A549 (cell line): ENCODE results near the gene CYP19A1. TPM values are rescaled to one million over a fixed set of nuclear protein-coding genes. Genes with fewer than 3 reads are reported as not detected.
A peak's percentile ranks its signal among the peaks of the same experiment; 100 is the strongest.

ENCODE experiments used
- ATAC-seq, 2 experiments: fragments of 200-7000 bp in 1 of 2; fragments of >200 bp in 1 of 2; cut with Nextera tagmentation in 1 of 2; cut with Tn5 transposase in 1 of 2; 3 replicates each; pipeline versions ENCODE4 v1.8.0 to v1.9.1; 2018 to 2020; ENCODE audit warnings: mild to moderate bottlenecking in 1 of 2, moderate library complexity in 1 of 2
- CTCF ChIA-PET: fragments of 300-600 bp; sonication (Branson Sonifier 250); formaldehyde crosslinking; extraction: SDS; loops from one replicate; lab custom pipeline; 2021; ENCODE audit warnings: antibody characterized with exemption, inconsistent platforms; lab: Yijun Ruan, JAX
- POLR2A ChIA-PET: fragments of 350-600 bp; formaldehyde crosslinking; extraction: SDS; loops from one replicate; lab custom pipeline; 2021; ENCODE audit warnings: antibody characterized with exemption, inconsistent platforms; lab: Yijun Ruan, JAX
- DNase-seq, 2 experiments: peaks; one replicate each; pipeline versions ENCODE4 v3.0.0 to v3.0.0-alpha.2; 2011 to 2016; ENCODE audit warnings: low read depth in 1 of 2, low spot score in 1 of 2
- FAIRE-seq: peaks from 2 replicates; lab custom pipeline; 2011; peaks lifted over from hg19 to GRCh38; lab: Jason Lieb, UNC
- H3K27ac ChIP-seq, 2 experiments: fragments of >200 bp; sonication (Bioruptor Twin); formaldehyde crosslinking; 3 replicates each; pipeline ENCODE4 v1.5.1; 2016 to 2017
- H3K4me1 ChIP-seq: fragments of >200 bp; sonication (Bioruptor Twin); formaldehyde crosslinking; 3 replicates; pipeline ENCODE4 v1.6.1; 2016
- H3K4me2 ChIP-seq: fragments of >200 bp; sonication (Bioruptor Twin); formaldehyde crosslinking; 3 replicates; pipeline ENCODE4 v1.6.1; 2016
- H3K4me3 ChIP-seq: fragments of >200 bp; sonication (Bioruptor Twin); formaldehyde crosslinking; 3 replicates; pipeline ENCODE4 v1.5.1; 2016
- H3K9me3 ChIP-seq: fragments of >200 bp; sonication (Bioruptor Twin); formaldehyde crosslinking; 3 replicates; pipeline ENCODE4 v1.6.1; 2016
- BHLHE40 ChIP-seq: IDR thresholded peaks from 2 replicates; pipeline ENCODE4 v1.6.1; 2012; ENCODE audit warnings: low read depth, low read length, inconsistent platforms
- CHD2 ChIP-seq: fragments of 150-350 bp; IDR thresholded peaks from 2 replicates; pipeline ENCODE4 v1.6.1; 2014; ENCODE audit warnings: low read length; ENCODE audit not compliant: partially characterized antibody
- EHF ChIP-seq: fragments of 250-450 bp; sonication (Bioruptor Pico); IDR thresholded peaks from 2 replicates; pipeline ENCODE4 v1.5.0; 2020; ENCODE audit warnings: mild to moderate bottlenecking
- EP300 ChIP-seq, 2 experiments: fragments of >200 bp; sonication (Bioruptor Twin); formaldehyde crosslinking; IDR thresholded peaks; 2 replicates in 1 of 2; 3 replicates in 1 of 2; pipeline ENCODE4 v1.6.1; 2016 to 2017
- FOSB ChIP-seq: fragments of 250-450 bp; sonication (Bioruptor Pico); IDR thresholded peaks from 2 replicates; pipeline ENCODE4 v1.5.0; 2020; ENCODE audit warnings: mild to moderate bottlenecking, moderate library complexity
- FOXS1 ChIP-seq: fragments of 250-450 bp; sonication (Bioruptor Pico); IDR thresholded peaks from 2 replicates; pipeline ENCODE4 v1.5.0; 2020; ENCODE audit warnings: mild to moderate bottlenecking, moderate library complexity
- HEYL ChIP-seq: fragments of 250-450 bp; sonication (Bioruptor Pico); IDR thresholded peaks from 2 replicates; pipeline ENCODE4 v1.8.0; 2021; ENCODE audit warnings: mild to moderate bottlenecking, moderate library complexity
- HOXA7 ChIP-seq: fragments of 250-450 bp; sonication (Bioruptor Pico); IDR thresholded peaks from 2 replicates; pipeline ENCODE4 v1.5.0; 2020; ENCODE audit warnings: mild to moderate bottlenecking, moderate library complexity
- NFE2L2 ChIP-seq: fragments of 150-350 bp; conservative IDR thresholded peaks from 2 replicates; pipeline ENCODE4 v1.6.1; 2014; ENCODE audit warnings: low read length
- POLR2AphosphoS2 ChIP-seq: conservative IDR thresholded peaks from 2 replicates; pipeline ENCODE4 v1.6.1; 2012; ENCODE audit warnings: low read length, improper control_type of control experiment, inconsistent platforms
- RAD21 ChIP-seq, 2 experiments: fragments of >200 bp in 1 of 2; sonication (Bioruptor Twin) in 1 of 2; formaldehyde crosslinking in 1 of 2; IDR thresholded peaks in 1 of 2; conservative IDR thresholded peaks in 1 of 2; 2 replicates in 1 of 2; 3 replicates in 1 of 2; pipeline ENCODE4 v1.6.1; 2012 to 2018; ENCODE audit warnings: inconsistent platforms in 1 of 2
- RARB ChIP-seq: fragments of 250-450 bp; sonication (Bioruptor Pico); IDR thresholded peaks from 2 replicates; pipeline ENCODE4 v1.8.0; 2021; ENCODE audit warnings: mild to moderate bottlenecking, moderate library complexity
- RCOR1 ChIP-seq: fragments of 150-350 bp; IDR thresholded peaks from 2 replicates; pipeline ENCODE4 v1.6.1; 2014; ENCODE audit warnings: antibody characterized with exemption, low read length, low read depth
- RNF2 ChIP-seq: fragments of 200-600 bp; sonication (generic); IDR thresholded peaks from 2 replicates; pipeline ENCODE4 v1.6.1; 2016; ENCODE audit warnings: low read depth, mild to moderate bottlenecking, antibody characterized with exemption, moderate library complexity, borderline replicate concordance
- SREBF2 ChIP-seq: fragments of 450-650 bp; IDR thresholded peaks from 2 replicates; pipeline ENCODE4 v1.6.1; 2014; ENCODE audit warnings: mild to moderate bottlenecking, moderate library complexity
- TFCP2L1 ChIP-seq: fragments of 250-450 bp; sonication (Bioruptor Pico); IDR thresholded peaks from 2 replicates; pipeline ENCODE4 v1.5.0; 2021; ENCODE audit warnings: mild to moderate bottlenecking
- ZC3H11A ChIP-seq: fragments of 450-650 bp; IDR thresholded peaks from 2 replicates; pipeline ENCODE4 v1.6.1; 2014; ENCODE audit warnings: antibody characterized with exemption, mild to moderate bottlenecking
- ZSCAN20 ChIP-seq: fragments of 250-450 bp; sonication (Bioruptor Pico); IDR thresholded peaks from 2 replicates; pipeline ENCODE4 v1.8.0; 2022; ENCODE audit warnings: mild to moderate bottlenecking, moderate library complexity
- whole genome bisulfite sequencing: methylation state at CpG from one replicate; pipeline ENCODE4 v1.1.6; 2017; ENCODE audit errors: missing lambda C conversion rate; 5-methylcytosine and 5-hydroxymethylcytosine counted together
- polyA plus RNA-seq, 4 experiments: library from polyadenylated mRNA; depleted of rRNA in 3 of 4; stranded (reverse); fragments of >200 nt; fragmentation: RNase III in 1 of 4; extraction: RNeasy Plus Mini Kit Qiagen cat#74134 plus additional on column Dnase treatment in 1 of 4; gene quantifications; 2 replicates in 3 of 4; 3 replicates in 1 of 4; pipeline ENCODE4 v1.2.3, GENCODE V29; 2011 to 2017
- TF ChIP-seq, protein P1 (sequence below): fragments of >200 bp; sonication (Bioruptor Twin); formaldehyde crosslinking; IDR thresholded peaks from 2 replicates; pipeline ENCODE4 v1.6.1; 2016
- TF ChIP-seq, protein P2 (sequence below): fragments of 450-650 bp; IDR thresholded peaks from 2 replicates; pipeline ENCODE4 v1.6.1; 2014; ENCODE audit warnings: antibody characterized with exemption
- TF ChIP-seq, protein P3 (sequence below): fragments of 150-350 bp; IDR thresholded peaks from 2 replicates; pipeline ENCODE4 v1.6.1; 2014; ENCODE audit warnings: low read depth, mild to moderate bottlenecking, low read length
- TF ChIP-seq, protein P4 (sequence below): IDR thresholded peaks from 2 replicates; pipeline ENCODE4 v1.6.1; 2012
- TF ChIP-seq, protein P5 (sequence below): fragments of >200 bp; sonication (Bioruptor Twin); formaldehyde crosslinking; IDR thresholded peaks from 3 replicates; pipeline ENCODE4 v1.6.1; 2016
- TF ChIP-seq, protein P6 (sequence below): fragments of 250-450 bp; sonication (Bioruptor Pico); IDR thresholded peaks from 2 replicates; pipeline ENCODE4 v1.5.0; 2020; ENCODE audit warnings: low read depth, mild to moderate bottlenecking, moderate library complexity
- TF ChIP-seq, protein P7 (sequence below): fragments of >200 bp; sonication (Bioruptor Twin); formaldehyde crosslinking; IDR thresholded peaks from 3 replicates; pipeline ENCODE4 v1.5.1; 2016

CYP19A1 gene
- polyA plus RNA-seq, 2 of the 4 experiments (the other 2 are of a cell fraction): 0.36 TPM; not detected in 1

DNA sequence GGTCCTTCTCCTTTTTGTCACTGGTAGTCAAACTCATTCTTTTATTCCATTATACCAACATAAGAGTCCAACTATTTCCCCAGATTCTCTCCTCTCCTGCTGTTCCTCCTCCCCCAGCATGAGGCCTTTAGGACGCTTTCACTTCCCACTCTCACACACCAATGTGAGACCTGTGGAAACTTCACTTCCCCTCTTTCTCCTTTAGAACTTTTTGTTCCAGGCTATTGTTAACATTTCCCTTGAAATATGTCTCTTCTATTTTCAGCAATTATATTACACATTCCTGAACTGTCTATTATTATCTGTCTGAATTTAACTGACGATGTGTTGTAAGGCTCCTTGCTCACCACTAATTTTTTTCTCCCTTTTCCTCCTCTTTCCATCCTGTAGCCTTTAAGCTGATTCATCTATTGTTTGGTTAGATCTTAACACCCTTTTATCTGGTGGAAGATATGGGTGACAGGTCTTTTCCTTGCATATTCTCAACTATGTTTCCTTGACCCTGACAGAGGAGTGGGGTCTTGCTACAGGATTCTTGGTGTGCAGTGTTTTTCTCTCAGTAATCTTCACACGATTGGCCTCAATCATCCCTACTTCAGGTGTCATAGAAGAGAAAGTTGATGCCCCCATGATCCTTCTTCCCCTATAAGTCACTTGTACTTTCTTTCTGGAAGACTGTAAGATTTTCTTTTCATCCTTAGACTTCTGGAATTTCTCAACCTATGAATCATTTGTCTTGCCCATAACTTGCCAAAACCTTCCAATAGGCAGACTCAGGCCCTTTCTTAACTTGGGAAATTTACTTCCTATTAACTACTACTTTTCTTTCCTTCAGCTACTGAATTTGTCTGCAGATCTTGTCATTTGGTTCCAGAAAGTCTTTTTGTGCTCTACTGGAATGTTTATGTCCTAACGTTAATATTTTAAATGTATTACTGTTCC is 5.9 kb downstream of the CYP19A1 start:
- H3K27ac ChIP-seq: no peak overlapping the region
- peak overlapping the region; percentile 2; the same call in 2 of the 3 replicates for H3K4me2 ChIP-seq
- peaks cover 15% of the 10 kb centered on the region; the same call in 1 of the 3 replicates for H3K4me1 ChIP-seq
- H3K9me3 ChIP-seq: no peaks in the 10 kb centered on the region
- CTCF ChIA-PET: interaction anchor here (0.9 to 2.4 kb wide), 5 partner anchors 20 to 169 kb away, joined by 3 to 7 read pairs (median 3); no protein-coding TSS in a partner anchor
- no peak for ATAC-seq
- no peak for TF ChIP-seq SREBF2
- TF ChIP-seq, protein P1, sequence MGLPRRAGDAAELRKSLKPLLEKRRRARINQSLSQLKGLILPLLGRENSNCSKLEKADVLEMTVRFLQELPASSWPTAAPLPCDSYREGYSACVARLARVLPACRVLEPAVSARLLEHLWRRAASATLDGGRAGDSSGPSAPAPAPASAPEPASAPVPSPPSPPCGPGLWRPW: no peak
- TF ChIP-seq RCOR1: no peak
- TF ChIP-seq, protein P2, sequence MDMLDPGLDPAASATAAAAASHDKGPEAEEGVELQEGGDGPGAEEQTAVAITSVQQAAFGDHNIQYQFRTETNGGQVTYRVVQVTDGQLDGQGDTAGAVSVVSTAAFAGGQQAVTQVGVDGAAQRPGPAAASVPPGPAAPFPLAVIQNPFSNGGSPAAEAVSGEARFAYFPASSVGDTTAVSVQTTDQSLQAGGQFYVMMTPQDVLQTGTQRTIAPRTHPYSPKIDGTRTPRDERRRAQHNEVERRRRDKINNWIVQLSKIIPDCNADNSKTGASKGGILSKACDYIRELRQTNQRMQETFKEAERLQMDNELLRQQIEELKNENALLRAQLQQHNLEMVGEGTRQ: no peak
- TF ChIP-seq BHLHE40: no peak
- no peak for TF ChIP-seq NFE2L2
- TF ChIP-seq CHD2: no peak
- no peak for TF ChIP-seq RNF2
- no peak for DNase-seq
- 56% methylated on average over 4 of the region's 4 CpGs for WGBS
- POLR2A ChIA-PET: no interaction called here
- H3K4me3 ChIP-seq: no peak overlapping the region
- FAIRE-seq: peak; percentile 43

DNA sequence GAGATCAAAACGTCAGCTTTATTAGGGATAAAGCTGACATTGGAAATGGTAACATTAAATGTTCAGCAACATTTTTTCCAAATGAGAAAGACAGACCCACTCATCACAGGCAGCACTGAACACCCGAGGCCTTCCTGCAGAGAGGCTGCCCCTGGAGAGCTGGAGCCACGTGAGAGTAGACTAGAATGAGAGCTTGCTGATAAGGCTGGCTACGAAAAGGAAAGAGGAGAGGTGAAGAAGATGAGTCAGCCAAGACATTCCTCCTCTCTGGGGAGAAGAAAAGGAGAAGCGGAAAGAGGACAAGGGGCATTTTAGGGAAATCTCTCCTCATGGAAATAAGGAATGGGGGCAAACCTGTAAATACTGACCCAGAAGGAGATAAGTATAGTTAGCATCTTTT is 7.3 kb downstream of the CYP19A1 start:
- WGBS: 31% methylated on average over 5 of the region's 5 CpGs
- FAIRE-seq (no peak), ATAC-seq (no peak), DNase-seq (no peak)
- no peaks in the 10 kb centered on the region for H3K9me3 ChIP-seq
- no peak overlapping the region for H3K4me2 ChIP-seq
- CTCF ChIA-PET: interaction anchor here (1.0 to 1.2 kb wide), 3 partner anchors 22 to 168 kb away, joined by 3 read pairs; no protein-coding TSS in a partner anchor
- peaks cover 15% of the 10 kb centered on the region; the same call in 1 of the 3 replicates for H3K4me1 ChIP-seq
- TF ChIP-seq EHF (no peak), POLR2AphosphoS2 (no peak), FOXS1 (CRISPR knock-in tag) (no peak), ZSCAN20 (no peak), RAD21 (conservative IDR thresholded peaks at IDR 0.05 in 1 of 2, IDR thresholded peaks at IDR 0.05 in 1 of 2) (no peak), ZC3H11A (no peak), RARB (CRISPR knock-in tag) (no peak), EP300 (IDR thresholded peaks at IDR 0.05) (no peak)
- TF ChIP-seq, protein P1: no peak
- TF ChIP-seq, protein P3, sequence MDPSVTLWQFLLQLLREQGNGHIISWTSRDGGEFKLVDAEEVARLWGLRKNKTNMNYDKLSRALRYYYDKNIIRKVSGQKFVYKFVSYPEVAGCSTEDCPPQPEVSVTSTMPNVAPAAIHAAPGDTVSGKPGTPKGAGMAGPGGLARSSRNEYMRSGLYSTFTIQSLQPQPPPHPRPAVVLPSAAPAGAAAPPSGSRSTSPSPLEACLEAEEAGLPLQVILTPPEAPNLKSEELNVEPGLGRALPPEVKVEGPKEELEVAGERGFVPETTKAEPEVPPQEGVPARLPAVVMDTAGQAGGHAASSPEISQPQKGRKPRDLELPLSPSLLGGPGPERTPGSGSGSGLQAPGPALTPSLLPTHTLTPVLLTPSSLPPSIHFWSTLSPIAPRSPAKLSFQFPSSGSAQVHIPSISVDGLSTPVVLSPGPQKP: no peak
- TF ChIP-seq, protein P4, sequence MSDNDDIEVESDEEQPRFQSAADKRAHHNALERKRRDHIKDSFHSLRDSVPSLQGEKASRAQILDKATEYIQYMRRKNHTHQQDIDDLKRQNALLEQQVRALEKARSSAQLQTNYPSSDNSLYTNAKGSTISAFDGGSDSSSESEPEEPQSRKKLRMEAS: no peak
- POLR2A ChIA-PET: no interaction called here
- no peak overlapping the region for H3K4me3 ChIP-seq
- no peak overlapping the region for H3K27ac ChIP-seq

DNA sequence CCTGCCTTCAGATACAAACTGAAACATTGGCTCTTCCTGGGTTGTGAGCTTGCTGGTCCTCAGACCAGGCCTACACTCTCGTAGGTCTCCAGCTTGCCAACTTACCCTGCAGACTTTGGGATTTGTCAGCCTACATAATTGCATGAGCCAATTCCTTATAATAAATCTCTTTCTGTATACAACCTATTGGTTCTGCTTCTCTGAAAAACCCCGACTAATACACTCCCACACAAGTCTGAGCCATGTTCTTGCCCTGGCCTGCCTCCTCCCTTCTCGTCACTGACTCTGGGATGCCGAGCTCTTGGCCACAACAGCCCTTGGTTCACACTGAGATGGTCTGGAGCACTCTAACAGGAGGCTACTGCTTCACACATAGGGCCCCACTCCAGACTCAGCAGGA is 9.5 kb downstream of the CYP19A1 start:
- no peak overlapping the region for H3K27ac ChIP-seq
- H3K9me3 ChIP-seq: no peaks in the 10 kb centered on the region
- no peak overlapping the region for H3K4me2 ChIP-seq
- ChIA-PET CTCF (interaction anchor here (1.2 to 2.1 kb wide), 3 partner anchors 17 to 52 kb away, joined by 3 to 6 read pairs (median 3); no protein-coding TSS in a partner anchor), POLR2A (no interaction called here)
- no peak overlapping the region for H3K4me3 ChIP-seq
- 35% methylated on average over 4 of the region's 4 CpGs for WGBS
- ATAC-seq: no peak
- peaks cover 15% of the 10 kb centered on the region; the same call in 1 of the 3 replicates for H3K4me1 ChIP-seq
- FAIRE-seq: no peak
- no peak for DNase-seq
- TF ChIP-seq NFE2L2: no peak
- no peak for TF ChIP-seq EHF
- TF ChIP-seq, protein P4: no peak
- TF ChIP-seq, protein P5, sequence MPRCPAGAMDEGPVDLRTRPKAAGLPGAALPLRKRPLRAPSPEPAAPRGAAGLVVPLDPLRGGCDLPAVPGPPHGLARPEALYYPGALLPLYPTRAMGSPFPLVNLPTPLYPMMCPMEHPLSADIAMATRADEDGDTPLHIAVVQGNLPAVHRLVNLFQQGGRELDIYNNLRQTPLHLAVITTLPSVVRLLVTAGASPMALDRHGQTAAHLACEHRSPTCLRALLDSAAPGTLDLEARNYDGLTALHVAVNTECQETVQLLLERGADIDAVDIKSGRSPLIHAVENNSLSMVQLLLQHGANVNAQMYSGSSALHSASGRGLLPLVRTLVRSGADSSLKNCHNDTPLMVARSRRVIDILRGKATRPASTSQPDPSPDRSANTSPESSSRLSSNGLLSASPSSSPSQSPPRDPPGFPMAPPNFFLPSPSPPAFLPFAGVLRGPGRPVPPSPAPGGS: no peak
- TF ChIP-seq RARB (CRISPR knock-in tag): no peak
- TF ChIP-seq TFCP2L1 (CRISPR knock-in tag): no peak
- TF ChIP-seq, protein P6, sequence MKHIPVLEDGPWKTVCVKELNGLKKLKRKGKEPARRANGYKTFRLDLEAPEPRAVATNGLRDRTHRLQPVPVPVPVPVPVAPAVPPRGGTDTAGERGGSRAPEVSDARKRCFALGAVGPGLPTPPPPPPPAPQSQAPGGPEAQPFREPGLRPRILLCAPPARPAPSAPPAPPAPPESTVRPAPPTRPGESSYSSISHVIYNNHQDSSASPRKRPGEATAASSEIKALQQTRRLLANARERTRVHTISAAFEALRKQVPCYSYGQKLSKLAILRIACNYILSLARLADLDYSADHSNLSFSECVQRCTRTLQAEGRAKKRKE (CRISPR knock-in tag): no peak
- TF ChIP-seq FOSB: no peak
- no peak for TF ChIP-seq HOXA7 (CRISPR knock-in tag)
- TF ChIP-seq HEYL (CRISPR knock-in tag): no peak
- TF ChIP-seq, protein P7, sequence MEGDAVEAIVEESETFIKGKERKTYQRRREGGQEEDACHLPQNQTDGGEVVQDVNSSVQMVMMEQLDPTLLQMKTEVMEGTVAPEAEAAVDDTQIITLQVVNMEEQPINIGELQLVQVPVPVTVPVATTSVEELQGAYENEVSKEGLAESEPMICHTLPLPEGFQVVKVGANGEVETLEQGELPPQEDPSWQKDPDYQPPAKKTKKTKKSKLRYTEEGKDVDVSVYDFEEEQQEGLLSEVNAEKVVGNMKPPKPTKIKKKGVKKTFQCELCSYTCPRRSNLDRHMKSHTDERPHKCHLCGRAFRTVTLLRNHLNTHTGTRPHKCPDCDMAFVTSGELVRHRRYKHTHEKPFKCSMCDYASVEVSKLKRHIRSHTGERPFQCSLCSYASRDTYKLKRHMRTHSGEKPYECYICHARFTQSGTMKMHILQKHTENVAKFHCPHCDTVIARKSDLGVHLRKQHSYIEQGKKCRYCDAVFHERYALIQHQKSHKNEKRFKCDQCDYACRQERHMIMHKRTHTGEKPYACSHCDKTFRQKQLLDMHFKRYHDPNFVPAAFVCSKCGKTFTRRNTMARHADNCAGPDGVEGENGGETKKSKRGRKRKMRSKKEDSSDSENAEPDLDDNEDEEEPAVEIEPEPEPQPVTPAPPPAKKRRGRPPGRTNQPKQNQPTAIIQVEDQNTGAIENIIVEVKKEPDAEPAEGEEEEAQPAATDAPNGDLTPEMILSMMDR: no peak
